ENCODE measurements around the gene RXRG. TPM values are rescaled to one million over a fixed set of nuclear protein-coding genes. Genes with fewer than 3 reads are reported as not detected.

RXRG gene
- total and polyA plus RNA-seq, 12 donors, result 0.17 to 2.4 (median 1.0) TPM; not detected in 2

DNA sequence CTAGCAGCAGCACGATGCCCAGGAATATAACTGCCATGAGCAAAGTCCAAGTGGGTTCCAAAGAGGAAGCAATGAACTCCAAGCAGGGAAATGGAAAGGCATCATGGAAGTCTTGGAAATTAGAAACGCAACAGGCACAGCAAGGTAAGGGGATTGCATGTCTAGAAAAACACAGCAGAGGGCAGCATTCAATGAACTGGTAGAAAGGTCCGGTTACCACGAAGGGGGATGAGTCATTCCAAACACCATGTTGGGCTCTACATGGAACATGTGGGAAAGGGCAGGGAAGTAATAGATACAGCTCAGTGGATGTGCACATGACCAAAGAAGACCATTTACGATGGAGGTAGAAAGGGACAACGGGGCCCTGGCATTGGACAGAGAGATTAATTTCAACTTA is 36.4 kb downstream of the RXRG start:
- Histone ChIP-seq H3K36me3 (replicated peaks in 1 of 2) (no peaks in the 10 kb centered on the region), H3K27me3 (peaks cover 1% of the 10 kb centered on the region), H3K9me3 (replicated peaks in 1 of 3) (no peaks in the 10 kb centered on the region), H3K4me1 (replicated peaks in 1 of 2) (no peaks in the 10 kb centered on the region), H3K27ac (no peak overlapping the region), H3K4me3 (no peak overlapping the region)
- no peak for TF ChIP-seq POLR2A (IDR thresholded peaks at IDR 0.05)
- TF ChIP-seq, protein P1, sequence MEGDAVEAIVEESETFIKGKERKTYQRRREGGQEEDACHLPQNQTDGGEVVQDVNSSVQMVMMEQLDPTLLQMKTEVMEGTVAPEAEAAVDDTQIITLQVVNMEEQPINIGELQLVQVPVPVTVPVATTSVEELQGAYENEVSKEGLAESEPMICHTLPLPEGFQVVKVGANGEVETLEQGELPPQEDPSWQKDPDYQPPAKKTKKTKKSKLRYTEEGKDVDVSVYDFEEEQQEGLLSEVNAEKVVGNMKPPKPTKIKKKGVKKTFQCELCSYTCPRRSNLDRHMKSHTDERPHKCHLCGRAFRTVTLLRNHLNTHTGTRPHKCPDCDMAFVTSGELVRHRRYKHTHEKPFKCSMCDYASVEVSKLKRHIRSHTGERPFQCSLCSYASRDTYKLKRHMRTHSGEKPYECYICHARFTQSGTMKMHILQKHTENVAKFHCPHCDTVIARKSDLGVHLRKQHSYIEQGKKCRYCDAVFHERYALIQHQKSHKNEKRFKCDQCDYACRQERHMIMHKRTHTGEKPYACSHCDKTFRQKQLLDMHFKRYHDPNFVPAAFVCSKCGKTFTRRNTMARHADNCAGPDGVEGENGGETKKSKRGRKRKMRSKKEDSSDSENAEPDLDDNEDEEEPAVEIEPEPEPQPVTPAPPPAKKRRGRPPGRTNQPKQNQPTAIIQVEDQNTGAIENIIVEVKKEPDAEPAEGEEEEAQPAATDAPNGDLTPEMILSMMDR (IDR thresholded peaks at IDR 0.05), result peak in 5 of 6 experiments; percentile 4 to 51 (median 26)
- intact Hi-C loops (cut with DNase I), result loop anchor here in 1 of 2 donors (5.0 kb wide), 1 partner anchor 184 kb away; no protein-coding TSS in a partner anchor
- DNase-seq, result peak in 5 of 7 donors; percentile 23 to 50 (median 35)
- WGBS, 4 donors, result 43 to 50% (median 45%) methylated on average over 6 of the region's 6 CpGs

DNA sequence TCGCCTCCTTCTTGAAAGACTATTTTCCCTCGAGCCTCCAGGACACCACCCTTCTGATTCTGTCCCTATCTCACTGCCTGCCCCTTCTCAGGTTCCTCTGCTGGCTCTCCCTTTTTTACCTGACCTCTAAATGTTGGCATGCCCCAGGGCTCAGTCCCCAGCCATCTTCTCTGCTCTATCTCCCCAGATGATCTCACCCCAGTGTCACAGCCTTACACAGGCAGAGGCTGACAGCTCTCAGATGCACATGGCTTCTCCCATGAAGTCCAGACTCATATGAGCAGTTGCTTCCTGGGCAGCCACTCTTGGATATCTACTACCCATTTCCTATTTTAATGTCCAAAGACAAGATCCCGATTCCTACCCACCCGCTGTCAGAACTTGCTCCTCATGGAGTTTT is 37.5 kb downstream of the RXRG start:
- TF ChIP-seq, protein P1 (IDR thresholded peaks at IDR 0.05), result no peak
- no peak for TF ChIP-seq POLR2A (IDR thresholded peaks at IDR 0.05)

DNA sequence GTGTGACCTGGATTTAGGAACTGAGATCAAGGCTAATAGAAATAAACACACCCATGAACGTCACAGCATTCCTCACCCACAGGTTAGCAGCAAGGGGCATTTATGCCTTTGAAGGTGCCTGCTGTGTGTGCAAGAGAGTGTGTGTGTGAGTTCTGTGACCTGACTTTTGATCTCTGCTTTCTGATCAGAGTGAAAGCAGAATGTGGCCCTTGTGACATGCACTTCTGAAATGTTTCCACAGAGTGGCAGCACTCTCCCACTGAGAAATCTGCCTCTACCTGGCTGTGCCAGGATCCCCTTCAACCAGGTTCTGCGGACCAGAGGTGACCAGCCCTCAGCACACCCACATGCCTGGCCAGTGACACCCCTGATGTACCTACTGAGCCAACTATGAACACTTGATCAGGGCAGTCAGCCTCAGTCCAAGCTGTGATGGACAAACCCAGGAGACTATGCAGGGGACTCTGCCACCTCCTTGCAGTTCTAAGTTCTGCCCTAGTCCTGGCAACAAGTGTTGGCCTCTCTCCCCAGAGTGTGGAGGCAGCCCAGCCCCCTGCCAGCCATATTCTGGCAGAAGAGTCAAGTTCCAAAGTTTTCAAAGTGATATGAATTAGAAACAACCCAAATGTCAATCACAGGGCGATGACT is 41.0 kb downstream of the RXRG start:
- WGBS, 4 donors, result 34 to 46% (median 38%) methylated on average over 2 to 3 of the region's 3 CpGs
- H3K4me3 ChIP-seq, result no peak overlapping the region
- no peaks in the 10 kb centered on the region for H3K36me3 ChIP-seq (replicated peaks in 1 of 2)
- H3K27ac ChIP-seq, result no peak overlapping the region
- no peaks in the 10 kb centered on the region for H3K4me1 ChIP-seq (replicated peaks in 1 of 2)
- H3K9me3 ChIP-seq (replicated peaks in 1 of 3), result no peaks in the 10 kb centered on the region
- peaks cover 3% of the 10 kb centered on the region for H3K27me3 ChIP-seq
- intact Hi-C loops (cut with DNase I), result no loop called here
- no peak for DNase-seq
- TF ChIP-seq POLR2A (IDR thresholded peaks at IDR 0.05), result no peak
- TF ChIP-seq, protein P1 (IDR thresholded peaks at IDR 0.05), result peak; percentile 15 to 57 (median 48)

More for the DNA sequence above, 37.5 kb downstream of the RXRG start:
- Histone ChIP-seq H3K36me3 (replicated peaks in 1 of 2) (no peaks in the 10 kb centered on the region), H3K9me3 (replicated peaks in 1 of 3) (no peaks in the 10 kb centered on the region), H3K4me3 (no peak overlapping the region), H3K27ac (no peak overlapping the region), H3K27me3 (peaks cover 3% of the 10 kb centered on the region), H3K4me1 (replicated peaks in 1 of 2) (no peaks in the 10 kb centered on the region)
- intact Hi-C loops (cut with DNase I), result loop anchor here in 1 of 2 donors (5.0 kb wide), 1 partner anchor 185 kb away; no protein-coding TSS in a partner anchor
- DNase-seq, result no peak
- 68 to 81% (median 79%) methylated on average over 4 of the region's 4 CpGs for WGBS, 4 donors

DNA sequence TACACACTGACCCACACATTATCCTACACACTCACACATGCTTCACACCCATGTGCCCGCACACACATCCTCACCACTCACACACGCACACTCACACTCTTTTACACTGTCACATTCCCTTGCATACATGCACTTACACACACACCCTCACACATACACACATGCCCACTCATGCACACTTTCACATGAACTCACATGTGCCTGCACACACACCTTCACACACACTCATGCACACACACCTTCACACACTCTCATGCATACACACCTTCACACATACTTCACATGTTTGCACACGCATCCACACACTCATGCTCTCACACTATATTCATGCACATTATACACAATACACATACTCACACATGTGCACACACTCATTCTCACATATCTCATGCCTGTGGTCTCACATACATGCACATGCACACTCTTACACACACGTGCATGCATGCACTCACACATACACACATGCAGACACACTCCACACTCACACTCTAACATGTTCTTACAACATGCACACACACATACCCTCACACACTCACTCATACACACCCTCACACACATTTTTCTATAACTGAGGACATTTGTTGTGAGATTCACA is 42.3 kb downstream of the RXRG start:
- Histone ChIP-seq H3K27me3 (peaks cover 3% of the 10 kb centered on the region), H3K4me1 (replicated peaks in 1 of 2) (no peaks in the 10 kb centered on the region), H3K9me3 (replicated peaks in 1 of 3) (no peaks in the 10 kb centered on the region), H3K27ac (no peak overlapping the region), H3K4me3 (no peak overlapping the region), H3K36me3 (replicated peaks in 1 of 2) (no peaks in the 10 kb centered on the region)
- DNase-seq, result no peak
- intact Hi-C loops (cut with DNase I), result no loop called here
- WGBS, 4 donors, result 73 to 84% (median 77%) methylated on average over 4 of the region's 4 CpGs
- TF ChIP-seq, protein P1 (IDR thresholded peaks at IDR 0.05), result no peak
- no peak for TF ChIP-seq POLR2A (IDR thresholded peaks at IDR 0.05)

Data from adrenal gland (tissue), 12 donors.